ENCODE data around the gene TBC1D3C.
"Not testable (repeated sequence)": the region's sequence is repeated elsewhere in the genome, so short reads cannot be mapped to it uniquely, and the experiment has no call there.

Gene TBC1D3C

DNA sequence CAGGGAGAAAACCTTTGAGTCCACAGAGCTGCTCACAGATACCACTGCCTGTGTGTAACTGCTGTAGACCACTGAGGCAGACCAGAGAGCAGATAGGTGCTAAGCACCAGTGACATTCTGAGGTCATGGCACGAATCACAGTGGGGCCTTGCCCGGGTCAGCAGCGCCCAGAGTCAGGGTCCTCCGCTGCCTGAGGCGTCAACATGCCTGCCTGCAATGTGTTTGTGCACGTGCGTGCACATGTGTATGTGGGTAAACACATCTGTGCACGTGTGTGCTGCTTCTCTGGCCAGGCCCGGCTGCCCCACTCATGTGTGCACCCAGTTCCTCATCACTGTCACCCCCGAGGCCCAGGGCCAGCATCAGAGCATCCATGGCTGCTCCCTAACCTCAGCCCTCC, at the start of gene TBC1D3C:
TBC1D3C (minus strand) TSS at position 101 of the 400 bp plus-strand sequence. CDS start 1,568 bp downstream, outside the sequence.
- ATAC-seq = not testable (repeated sequence)

- ATAC-seq = not testable (repeated sequence)
Observed at GRCh38 chr17:38099262-38099661, 30.8 kb upstream of the TBC1D3C start.

- peak; percentile 40; the same call in 1 of the 3 replicates for ATAC-seq
Observed at GRCh38 chr17:38094059-38094694, 25.7 kb upstream of the TBC1D3C start.

GRCh38 chr17:38088120-38088519, 19.7 kb upstream of the TBC1D3C start:
- ATAC-seq = not testable (repeated sequence)

GRCh38 chr17:38087344-38087743, 18.9 kb upstream of the TBC1D3C start:
- peak; percentile 98 for ATAC-seq
